Type B pancreatic cell (in vitro differentiated cells): Measurements from ENCODE around the gene TMEM150A. TPM values are rescaled to one million over a fixed set of nuclear protein-coding genes. Genes with fewer than 3 reads are reported as not detected.
"Not testable (repeated sequence)": the region's sequence is repeated elsewhere in the genome, so short reads cannot be mapped to it uniquely, and the experiment has no call there.

Source experiments
- DNase-seq: peaks from one replicate; pipeline ENCODE4 v3.0.0; 2021; ENCODE audit warnings: mixed read lengths; ENCODE audit not compliant: unreplicated experiment; ENCODE audit errors: extremely low spot score
- H3K27ac Mint-ChIP-seq: 2 replicates; pipeline ENCODE4 v1.8.0; 2021; ENCODE audit warnings: mild to moderate bottlenecking, mixed read lengths
- H3K27me3 Mint-ChIP-seq: 2 replicates; pipeline ENCODE4 v1.8.0; 2021; ENCODE audit warnings: mixed read lengths
- H3K36me3 Mint-ChIP-seq: 2 replicates; pipeline ENCODE4 v1.8.0; 2021; ENCODE audit warnings: mixed read lengths
- H3K4me1 Mint-ChIP-seq: one replicate; pipeline ENCODE4 v1.8.0; 2021; ENCODE audit warnings: mixed read lengths; ENCODE audit not compliant: unreplicated experiment
- H3K4me3 Mint-ChIP-seq: 2 replicates; pipeline ENCODE4 v1.8.0; 2021; ENCODE audit warnings: mild to moderate bottlenecking, mixed read lengths
- H3K9me3 Mint-ChIP-seq: 2 replicates; pipeline ENCODE4 v1.8.0; 2021; ENCODE audit warnings: mixed read lengths
- CTCF ChIP-seq: fragments of 200-600 bp; sonication (generic); conservative IDR thresholded peaks from 2 replicates; pipeline ENCODE4 v1.5.0; 2021; ENCODE audit warnings: antibody characterized with exemption, mild to moderate bottlenecking
- total RNA-seq: library from RNA; stranded (reverse); gene quantifications from 2 replicates; pipeline ENCODE4 v1.2.1, GENCODE V29; 2021; ENCODE audit warnings: low replicate concordance

Gene TMEM150A
- total RNA-seq, 1 donor from 2014 or later, result 19.8 TPM

DNA sequence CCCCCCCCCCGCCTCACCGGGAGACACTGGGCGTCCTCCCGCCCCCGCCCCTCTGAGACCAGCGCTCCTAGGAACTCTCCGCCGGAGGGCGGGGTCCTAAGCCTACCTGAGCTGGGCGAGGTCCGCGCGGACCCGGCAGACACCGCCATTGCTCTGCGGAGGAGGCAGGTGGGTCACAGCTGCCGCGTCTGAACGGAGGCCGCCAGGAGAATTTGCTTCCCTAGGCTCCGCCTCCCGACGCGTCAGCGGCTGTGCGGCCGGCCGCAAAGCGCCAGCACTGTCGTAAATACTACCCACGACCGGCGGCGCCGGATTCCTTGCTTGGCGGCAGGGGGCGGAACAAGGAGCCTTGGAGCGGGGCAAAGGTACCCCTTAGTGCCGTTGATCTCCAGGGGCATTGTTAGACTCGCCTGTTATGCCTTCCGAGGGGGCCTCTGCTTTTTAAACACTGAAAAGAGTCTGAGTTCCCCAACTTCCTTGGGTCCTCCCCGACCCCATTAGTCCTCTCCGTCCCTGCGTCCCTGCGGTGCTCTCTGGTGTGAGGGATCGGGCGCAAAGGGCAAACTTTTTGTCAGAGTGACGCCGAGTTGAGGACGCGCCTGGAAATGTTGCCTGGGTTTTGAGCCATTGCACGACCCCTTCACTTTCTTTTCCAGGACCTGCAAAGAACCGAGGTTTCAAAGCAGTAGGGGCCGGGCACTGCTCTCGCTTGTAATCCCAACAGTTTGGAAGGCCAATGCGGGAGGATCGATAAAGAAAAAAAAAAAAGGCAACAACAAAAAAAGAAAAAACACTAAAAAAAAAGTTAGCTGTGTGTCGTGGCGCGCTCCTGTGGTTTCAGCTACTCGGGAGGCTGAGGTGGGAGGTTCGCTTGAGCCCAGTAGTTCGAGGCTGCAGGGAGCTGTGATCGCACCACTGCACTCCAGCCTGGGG is 41.0 kb downstream of the TMEM150A start, which contains the start of gene GGCX:
Gene GGCX (minus strand): TSS at position 214 of the 933 bp plus-strand sequence. CDS start 65 bp downstream, at position 149.
- no peak for TF ChIP-seq CTCF
- Mint-ChIP-seq H3K4me3 (peak within 1 kb of the TSS; percentile 99), H3K9me3 (no peaks in the 10 kb centered on the region), H3K27me3 (no peaks in the 10 kb centered on the region), H3K4me1 (peaks cover 26% of the 10 kb centered on the region), H3K36me3 (peaks cover 7% of the 10 kb centered on the region), H3K27ac (peak within 1 kb of the TSS; percentile 99)
- DNase-seq, result peak; percentile 95

DNA sequence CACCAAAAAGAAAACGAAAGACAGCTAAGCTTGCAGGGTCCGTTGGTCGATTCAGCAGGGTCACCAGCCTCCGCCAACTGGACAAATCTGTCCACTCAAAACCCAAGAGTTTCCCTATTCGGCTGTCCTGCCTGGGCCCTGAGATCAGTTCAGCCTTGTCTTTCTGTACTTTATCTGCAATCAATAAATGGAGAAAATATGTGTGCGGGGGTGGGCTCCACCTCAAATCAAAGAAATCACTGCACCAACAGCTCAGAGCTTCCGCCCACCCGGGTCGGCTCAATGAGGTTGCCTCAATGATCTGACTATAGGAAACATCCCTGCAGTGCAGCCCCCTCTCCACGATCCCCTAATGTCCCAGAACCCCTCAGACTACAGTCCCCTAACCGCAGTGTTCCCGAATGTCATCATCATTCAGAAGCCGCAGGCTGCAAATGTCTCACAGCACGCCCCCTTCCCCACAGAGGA is 41.7 kb downstream of the TMEM150A start:
- Mint-ChIP-seq H3K9me3 (no peaks in the 10 kb centered on the region), H3K36me3 (peaks cover 7% of the 10 kb centered on the region), H3K27ac (peak overlapping the region; percentile 99), H3K27me3 (no peaks in the 10 kb centered on the region), H3K4me1 (peaks cover 26% of the 10 kb centered on the region), H3K4me3 (peak overlapping the region; percentile 99)
- no peak for DNase-seq
- no peak for TF ChIP-seq CTCF

GRCh38 chr2:85560403-85560726 is 42.1 kb downstream of the TMEM150A start:
- not testable (repeated sequence) for H3K9me3 Mint-ChIP-seq, DNase-seq, H3K27me3 Mint-ChIP-seq, H3K36me3 Mint-ChIP-seq
- Mint-ChIP-seq H3K4me1 (peaks cover 26% of the 10 kb centered on the region), H3K4me3 (peak overlapping the region; percentile 99), H3K27ac (peak overlapping the region; percentile 99)

- TF ChIP-seq CTCF, result no peak
- H3K9me3 Mint-ChIP-seq, result no peaks in the 10 kb centered on the region
- H3K27ac Mint-ChIP-seq, result no peak overlapping the region
- H3K27me3 Mint-ChIP-seq, result no peaks in the 10 kb centered on the region
- peaks cover 26% of the 10 kb centered on the region for H3K4me1 Mint-ChIP-seq
- peaks cover 7% of the 10 kb centered on the region for H3K36me3 Mint-ChIP-seq
- DNase-seq, result no peak
- H3K4me3 Mint-ChIP-seq, result peak overlapping the region; percentile 24
Observed at GRCh38 chr2:85558160-85558559, 44.3 kb downstream of the TMEM150A start.

- DNase-seq, result no peak
- Mint-ChIP-seq H3K36me3 (peaks cover 9% of the 10 kb centered on the region), H3K27me3 (no peaks in the 10 kb centered on the region), H3K9me3 (no peaks in the 10 kb centered on the region), H3K27ac (no peak overlapping the region), H3K4me1 (peaks cover 28% of the 10 kb centered on the region), H3K4me3 (no peak overlapping the region)
- TF ChIP-seq CTCF, result no peak
Observed at GRCh38 chr2:85557130-85557529, 45.4 kb downstream of the TMEM150A start.

DNA sequence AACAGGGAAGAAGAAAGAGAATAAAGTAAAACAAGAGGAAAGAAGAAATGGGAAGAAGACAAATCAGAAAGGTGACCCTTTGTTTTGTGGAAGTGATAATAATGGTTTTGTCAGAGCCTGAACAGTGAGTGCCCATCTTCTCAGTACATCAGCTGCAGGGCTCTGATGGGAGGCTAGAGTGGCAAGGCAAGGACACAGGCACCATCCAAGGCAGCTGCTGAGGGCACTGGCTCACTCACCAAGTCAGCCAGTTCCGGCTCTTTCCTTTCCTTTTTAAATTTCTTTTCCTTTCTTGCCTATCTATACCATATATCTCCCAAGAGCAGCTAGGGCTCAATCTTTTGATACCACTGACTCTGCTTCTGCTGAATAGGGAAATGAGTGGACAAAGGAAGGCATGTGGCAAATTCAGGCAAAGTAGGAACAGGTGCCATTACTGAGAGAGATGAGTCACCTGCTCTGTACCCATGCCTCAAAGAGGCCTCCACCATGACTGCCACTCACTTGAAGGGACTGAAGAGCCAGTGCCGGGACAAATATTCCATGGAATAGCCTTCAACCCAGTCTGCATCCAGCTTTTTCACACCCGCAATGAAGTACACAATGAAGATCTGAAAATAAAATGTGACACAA is 47.4 kb downstream of the TMEM150A start:
- no peaks in the 10 kb centered on the region for H3K27me3 Mint-ChIP-seq
- H3K4me3 Mint-ChIP-seq, result no peak overlapping the region
- peaks cover 19% of the 10 kb centered on the region for H3K36me3 Mint-ChIP-seq

More for the DNA sequence above, 47.4 kb downstream of the TMEM150A start:
- H3K27ac Mint-ChIP-seq, result no peak overlapping the region
- H3K9me3 Mint-ChIP-seq, result no peaks in the 10 kb centered on the region
- DNase-seq, result no peak
- TF ChIP-seq CTCF, result no peak
- H3K4me1 Mint-ChIP-seq, result peaks cover 21% of the 10 kb centered on the region
